Measurements from ENCODE around the gene RNF146.

DNA sequence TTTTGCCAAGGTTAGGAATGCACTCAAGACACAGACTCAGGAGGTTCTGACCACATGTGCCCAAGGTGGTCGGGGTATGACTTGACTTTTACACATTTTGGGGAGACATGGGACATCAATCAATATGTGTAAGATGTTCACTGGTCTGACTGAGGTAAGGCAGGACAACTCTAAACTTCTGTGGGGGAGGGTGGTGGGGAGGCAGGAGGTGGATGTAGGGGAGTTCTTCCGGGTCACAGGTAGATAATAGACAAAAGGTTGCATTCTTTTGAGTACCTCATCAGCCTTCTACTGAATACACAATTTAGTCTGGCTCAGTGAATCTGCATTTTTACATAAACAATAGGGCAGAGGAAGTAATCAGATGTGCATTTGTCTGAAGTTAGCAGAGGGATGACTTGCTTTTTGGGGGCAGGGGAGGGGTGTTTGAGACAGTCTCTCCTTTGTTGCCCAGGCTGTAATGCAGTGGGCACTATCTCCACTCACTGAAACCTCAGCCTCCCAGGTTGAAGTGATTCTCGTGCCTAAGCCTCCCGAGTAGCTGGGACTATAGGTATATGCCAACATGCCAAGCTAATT, 65.8 kb downstream of the RNF146 start:
- TF ChIP-seq GATA2 (IDR thresholded peaks at IDR 0.05; ENCODE audit: low read depth, low read length) (no peak), GATA3 (IDR thresholded peaks at IDR 0.05; ENCODE audit: low read depth, low read length) (no peak)

All from SH-SY5Y (cell line).